IPS-18c (cell line): ENCODE results near the gene ATP6V0A4.

Source experiments
- H3K4me3 ChIP-seq: 2 replicates; pipeline ENCODE4 v1.7.0; 2013; ENCODE audit warnings: low read depth, mild to moderate bottlenecking, low read length, moderate library complexity; ENCODE audit not compliant: insufficient read depth
- H3K9me3 ChIP-seq: one replicate; pipeline ENCODE4 v1.6.1; 2013; ENCODE audit warnings: mild to moderate bottlenecking, low read length, moderate library complexity; ENCODE audit not compliant: control insufficient read depth, insufficient read depth

Gene ATP6V0A4

GRCh38 chr7:138797715-138798320, at the start of gene ATP6V0A4, which contains the start of gene TMEM213:
Gene ATP6V0A4 (minus strand): TSS chr7:138798196. CDS start chr7:138771247, 26,949 bp downstream.
Gene TMEM213 (plus strand): TSS chr7:138797994. CDS start chr7:138798105, 111 bp downstream.
- H3K4me3 ChIP-seq, result peak within 1 kb of the TSS; percentile 26; the same call in 1 of the 2 replicates
- no peaks in the 10 kb centered on the region for H3K9me3 ChIP-seq

GRCh38 chr7:138845711-138846110, 47.7 kb upstream of the ATP6V0A4 start:
- Histone ChIP-seq H3K4me3 (no peak overlapping the region), H3K9me3 (no peaks in the 10 kb centered on the region)

- H3K9me3 ChIP-seq, result no peaks in the 10 kb centered on the region
- H3K4me3 ChIP-seq, result no peak overlapping the region
Measured at GRCh38 chr7:138843632-138844580, 45.9 kb upstream of the ATP6V0A4 start.

- H3K4me3 ChIP-seq, result no peak overlapping the region
Measured at GRCh38 chr7:138842111-138842510, 44.1 kb upstream of the ATP6V0A4 start.

GRCh38 chr7:138838166-138838565, 40.2 kb upstream of the ATP6V0A4 start:
- H3K9me3 ChIP-seq, result no peaks in the 10 kb centered on the region
- H3K4me3 ChIP-seq, result no peak overlapping the region

More at GRCh38 chr7:138842111-138842510, 44.1 kb upstream of the ATP6V0A4 start:
- H3K9me3 ChIP-seq, result no peaks in the 10 kb centered on the region

GRCh38 chr7:138837627-138838026, 39.6 kb upstream of the ATP6V0A4 start:
- H3K4me3 ChIP-seq, result no peak overlapping the region
- H3K9me3 ChIP-seq, result no peaks in the 10 kb centered on the region

- H3K4me3 ChIP-seq, result no peak overlapping the region
- H3K9me3 ChIP-seq, result no peaks in the 10 kb centered on the region
Measured at GRCh38 chr7:138835087-138835486, 37.1 kb upstream of the ATP6V0A4 start.

GRCh38 chr7:138834583-138834982, 36.6 kb upstream of the ATP6V0A4 start:
- Histone ChIP-seq H3K9me3 (no peaks in the 10 kb centered on the region), H3K4me3 (no peak overlapping the region)

- no peaks in the 10 kb centered on the region for H3K9me3 ChIP-seq
- H3K4me3 ChIP-seq, result no peak overlapping the region
Measured at GRCh38 chr7:138833596-138833995, 35.6 kb upstream of the ATP6V0A4 start.

- Histone ChIP-seq H3K9me3 (no peaks in the 10 kb centered on the region), H3K4me3 (no peak overlapping the region)
Measured at GRCh38 chr7:138832966-138833365, 35.0 kb upstream of the ATP6V0A4 start.

- H3K4me3 ChIP-seq, result no peak overlapping the region
Measured at GRCh38 chr7:138829335-138829734, 31.3 kb upstream of the ATP6V0A4 start.

GRCh38 chr7:138828302-138828701, 30.3 kb upstream of the ATP6V0A4 start:
- H3K4me3 ChIP-seq, result no peak overlapping the region
- no peaks in the 10 kb centered on the region for H3K9me3 ChIP-seq

More at GRCh38 chr7:138829335-138829734, 31.3 kb upstream of the ATP6V0A4 start:
- H3K9me3 ChIP-seq, result no peaks in the 10 kb centered on the region

GRCh38 chr7:138825049-138825721, 27.2 kb upstream of the ATP6V0A4 start:
- Histone ChIP-seq H3K9me3 (no peaks in the 10 kb centered on the region), H3K4me3 (no peak overlapping the region)

GRCh38 chr7:138822867-138823535, 25.0 kb upstream of the ATP6V0A4 start:
- H3K9me3 ChIP-seq, result no peaks in the 10 kb centered on the region

GRCh38 chr7:138821912-138822311, 23.9 kb upstream of the ATP6V0A4 start:
- Histone ChIP-seq H3K9me3 (no peaks in the 10 kb centered on the region), H3K4me3 (no peak overlapping the region)

More at GRCh38 chr7:138822867-138823535, 25.0 kb upstream of the ATP6V0A4 start:
- H3K4me3 ChIP-seq, result no peak overlapping the region

GRCh38 chr7:138819625-138820024, 21.6 kb upstream of the ATP6V0A4 start:
- Histone ChIP-seq H3K9me3 (no peaks in the 10 kb centered on the region), H3K4me3 (no peak overlapping the region)

GRCh38 chr7:138816650-138817049, 18.7 kb upstream of the ATP6V0A4 start:
- Histone ChIP-seq H3K9me3 (no peaks in the 10 kb centered on the region), H3K4me3 (no peak overlapping the region)
